Glutamatergic neuron (in vitro differentiated cells): ENCODE data around the gene PHF13. TPM values are rescaled to one million over a fixed set of nuclear protein-coding genes. Genes with fewer than 3 reads are reported as not detected.

Source experiments
- DNase-seq: peaks from one replicate; pipeline ENCODE4 v3.0.0; 2022
- H3K27ac Mint-ChIP-seq: one replicate; pipeline ENCODE4 v1.8.0; 2020; ENCODE audit warnings: mild to moderate bottlenecking, mixed read lengths, inconsistent platforms; ENCODE audit not compliant: unreplicated experiment
- H3K27me3 Mint-ChIP-seq: one replicate; pipeline ENCODE4 v1.8.0; 2020; ENCODE audit warnings: mild to moderate bottlenecking, moderate library complexity, mixed read lengths, inconsistent platforms; ENCODE audit not compliant: unreplicated experiment
- H3K36me3 Mint-ChIP-seq: one replicate; pipeline ENCODE4 v1.8.0; 2020; ENCODE audit warnings: mild to moderate bottlenecking, mixed read lengths, inconsistent platforms; ENCODE audit not compliant: unreplicated experiment
- H3K4me1 Mint-ChIP-seq: one replicate; pipeline ENCODE4 v1.8.0; 2020; ENCODE audit warnings: mild to moderate bottlenecking, low read depth, mixed read lengths, inconsistent platforms; ENCODE audit not compliant: unreplicated experiment
- H3K4me3 Mint-ChIP-seq: one replicate; pipeline ENCODE4 v1.8.0; 2020; ENCODE audit warnings: mild to moderate bottlenecking, mixed read lengths, inconsistent platforms; ENCODE audit not compliant: unreplicated experiment
- H3K9me3 Mint-ChIP-seq: one replicate; pipeline ENCODE4 v1.8.0; 2020; ENCODE audit warnings: mild to moderate bottlenecking, moderate library complexity, mixed read lengths, inconsistent platforms; ENCODE audit not compliant: unreplicated experiment
- total RNA-seq: library from RNA; stranded (reverse); fragmentation: NEBNext Ultra II Directional; extraction: Animal tissue kit (Norgen Biotek cat#: 25700); gene quantifications from one replicate; pipeline ENCODE4 v1.2.1, GENCODE V29; 2021; ENCODE audit not compliant: unreplicated experiment
- TF ChIP-seq, protein P1 (sequence below): fragments of 200-600 bp; sonication (generic); IDR thresholded peaks from one replicate; pipeline ENCODE4 v1.5.0; 2021; ENCODE audit not compliant: partially characterized antibody, unreplicated experiment

Gene PHF13
- total RNA-seq, 1 donor from 2014 or later: 13.2 TPM

DNA sequence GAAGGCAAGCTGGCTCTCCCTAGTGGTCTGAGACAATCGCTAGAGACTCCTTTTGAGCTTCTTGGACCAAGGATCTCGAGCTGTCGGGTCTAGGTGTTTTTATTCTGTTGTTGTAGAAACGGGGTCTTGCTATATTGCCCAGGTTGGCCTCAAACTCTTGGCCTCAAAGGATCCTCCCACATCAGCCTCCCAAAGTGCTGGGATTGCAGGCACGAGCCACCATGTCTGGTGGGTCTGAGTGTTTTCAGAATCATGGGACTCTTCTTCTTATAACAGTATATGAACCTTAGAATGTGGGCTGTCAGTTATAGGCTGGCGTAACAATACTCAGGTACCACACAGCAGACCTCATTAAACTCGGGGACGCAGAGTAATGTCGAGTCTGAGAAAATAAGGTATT lies 55.0 kb downstream of the PHF13 start:
- no peak for DNase-seq
- H3K9me3 Mint-ChIP-seq: no peaks in the 10 kb centered on the region
- peaks cover 10% of the 10 kb centered on the region for H3K4me1 Mint-ChIP-seq
- peaks cover 4% of the 10 kb centered on the region for H3K36me3 Mint-ChIP-seq
- H3K27ac Mint-ChIP-seq: no peak overlapping the region
- TF ChIP-seq, protein P1, sequence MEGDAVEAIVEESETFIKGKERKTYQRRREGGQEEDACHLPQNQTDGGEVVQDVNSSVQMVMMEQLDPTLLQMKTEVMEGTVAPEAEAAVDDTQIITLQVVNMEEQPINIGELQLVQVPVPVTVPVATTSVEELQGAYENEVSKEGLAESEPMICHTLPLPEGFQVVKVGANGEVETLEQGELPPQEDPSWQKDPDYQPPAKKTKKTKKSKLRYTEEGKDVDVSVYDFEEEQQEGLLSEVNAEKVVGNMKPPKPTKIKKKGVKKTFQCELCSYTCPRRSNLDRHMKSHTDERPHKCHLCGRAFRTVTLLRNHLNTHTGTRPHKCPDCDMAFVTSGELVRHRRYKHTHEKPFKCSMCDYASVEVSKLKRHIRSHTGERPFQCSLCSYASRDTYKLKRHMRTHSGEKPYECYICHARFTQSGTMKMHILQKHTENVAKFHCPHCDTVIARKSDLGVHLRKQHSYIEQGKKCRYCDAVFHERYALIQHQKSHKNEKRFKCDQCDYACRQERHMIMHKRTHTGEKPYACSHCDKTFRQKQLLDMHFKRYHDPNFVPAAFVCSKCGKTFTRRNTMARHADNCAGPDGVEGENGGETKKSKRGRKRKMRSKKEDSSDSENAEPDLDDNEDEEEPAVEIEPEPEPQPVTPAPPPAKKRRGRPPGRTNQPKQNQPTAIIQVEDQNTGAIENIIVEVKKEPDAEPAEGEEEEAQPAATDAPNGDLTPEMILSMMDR: no peak
- no peaks in the 10 kb centered on the region for H3K27me3 Mint-ChIP-seq
- no peak overlapping the region for H3K4me3 Mint-ChIP-seq

DNA sequence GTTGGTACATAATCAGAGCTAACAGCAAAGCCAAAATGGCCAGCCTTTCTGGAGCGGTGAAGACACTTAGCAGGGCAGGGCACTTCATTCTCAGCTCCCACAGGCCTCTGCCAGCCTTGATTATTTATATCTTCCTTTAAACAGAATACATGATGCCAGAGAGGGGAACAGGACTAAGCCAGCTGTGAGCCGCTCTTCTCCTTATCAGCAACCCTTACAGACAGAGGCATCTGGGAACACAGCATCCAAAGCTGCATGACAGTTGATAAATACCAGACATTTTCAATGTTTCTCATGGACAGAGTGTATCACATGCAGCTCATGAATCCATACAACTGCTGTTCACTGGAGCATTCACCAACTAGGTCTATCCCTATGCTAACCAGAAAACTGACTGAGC lies 59.0 kb downstream of the PHF13 start:
- no peaks in the 10 kb centered on the region for H3K27me3 Mint-ChIP-seq
- peaks cover 3% of the 10 kb centered on the region for H3K9me3 Mint-ChIP-seq
- H3K4me3 Mint-ChIP-seq: no peak overlapping the region
- H3K36me3 Mint-ChIP-seq: peaks cover 4% of the 10 kb centered on the region
- TF ChIP-seq, protein P1: no peak
- H3K27ac Mint-ChIP-seq: no peak overlapping the region
- H3K4me1 Mint-ChIP-seq: no peaks in the 10 kb centered on the region
- DNase-seq: no peak

Other genes starting within 250 kb of the PHF13 start
- gene ACOT7, start 220.0 kb upstream of the PHF13 start, total RNA-seq: 175 TPM
- 54.6 TPM for gene HES2, start 193.8 kb upstream of the PHF13 start, total RNA-seq
- 25.7 TPM for gene ESPN, start 189.0 kb upstream of the PHF13 start, total RNA-seq
- 47.5 TPM for gene TNFRSF25, start 147.6 kb upstream of the PHF13 start, total RNA-seq
- gene PLEKHG5, start 122.1 kb upstream of the PHF13 start, total RNA-seq: 53.0 TPM
- gene NOL9, start 59.2 kb upstream of the PHF13 start, total RNA-seq: 34.5 TPM
- gene TAS1R1, start 58.4 kb upstream of the PHF13 start, total RNA-seq: not detected
- 39.0 TPM for gene ZBTB48, start 33.7 kb upstream of the PHF13 start, total RNA-seq
- gene KLHL21, start 10.9 kb upstream of the PHF13 start, total RNA-seq: 9.2 TPM
- 30.2 TPM for gene THAP3, start 11.1 kb downstream of the PHF13 start, total RNA-seq
- 74.1 TPM for gene DNAJC11, start 88.1 kb downstream of the PHF13 start, total RNA-seq
- gene CAMTA1, start 171.7 kb downstream of the PHF13 start, total RNA-seq: 77.2 TPM